Fibroblast of pulmonary artery (primary cell): ENCODE results near the gene TRAIP.

Source experiments
- DNase-seq: peaks from one replicate; pipeline ENCODE4 v3.0.0-alpha.2; 2010; ENCODE audit warnings: low read depth
- H3K4me3 ChIP-seq: replicated peaks from 2 replicates; pipeline ENCODE4 v1.5.1; 2011; ENCODE audit warnings: low read depth, mild to moderate bottlenecking, control low read depth, low read length, moderate library complexity
- TF ChIP-seq, protein P1 (sequence below): IDR thresholded peaks from 2 replicates; pipeline ENCODE4 v1.5.1; 2011; ENCODE audit warnings: mild to moderate bottlenecking, control low read depth, low read length, inconsistent platforms; ENCODE audit errors: missing control alignments

The TRAIP gene

GRCh38 chr3:49794926-49795905 is 61.1 kb downstream of the TRAIP start:
- no peak for DNase-seq
- no peak overlapping the region for H3K4me3 ChIP-seq
- TF ChIP-seq, protein P1, sequence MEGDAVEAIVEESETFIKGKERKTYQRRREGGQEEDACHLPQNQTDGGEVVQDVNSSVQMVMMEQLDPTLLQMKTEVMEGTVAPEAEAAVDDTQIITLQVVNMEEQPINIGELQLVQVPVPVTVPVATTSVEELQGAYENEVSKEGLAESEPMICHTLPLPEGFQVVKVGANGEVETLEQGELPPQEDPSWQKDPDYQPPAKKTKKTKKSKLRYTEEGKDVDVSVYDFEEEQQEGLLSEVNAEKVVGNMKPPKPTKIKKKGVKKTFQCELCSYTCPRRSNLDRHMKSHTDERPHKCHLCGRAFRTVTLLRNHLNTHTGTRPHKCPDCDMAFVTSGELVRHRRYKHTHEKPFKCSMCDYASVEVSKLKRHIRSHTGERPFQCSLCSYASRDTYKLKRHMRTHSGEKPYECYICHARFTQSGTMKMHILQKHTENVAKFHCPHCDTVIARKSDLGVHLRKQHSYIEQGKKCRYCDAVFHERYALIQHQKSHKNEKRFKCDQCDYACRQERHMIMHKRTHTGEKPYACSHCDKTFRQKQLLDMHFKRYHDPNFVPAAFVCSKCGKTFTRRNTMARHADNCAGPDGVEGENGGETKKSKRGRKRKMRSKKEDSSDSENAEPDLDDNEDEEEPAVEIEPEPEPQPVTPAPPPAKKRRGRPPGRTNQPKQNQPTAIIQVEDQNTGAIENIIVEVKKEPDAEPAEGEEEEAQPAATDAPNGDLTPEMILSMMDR: no peak

- no peak overlapping the region for H3K4me3 ChIP-seq
- TF ChIP-seq, protein P1: no peak
- no peak for DNase-seq
These were observed 61.9 kb downstream of the TRAIP start for GRCh38 chr3:49794431-49794830.

DNA sequence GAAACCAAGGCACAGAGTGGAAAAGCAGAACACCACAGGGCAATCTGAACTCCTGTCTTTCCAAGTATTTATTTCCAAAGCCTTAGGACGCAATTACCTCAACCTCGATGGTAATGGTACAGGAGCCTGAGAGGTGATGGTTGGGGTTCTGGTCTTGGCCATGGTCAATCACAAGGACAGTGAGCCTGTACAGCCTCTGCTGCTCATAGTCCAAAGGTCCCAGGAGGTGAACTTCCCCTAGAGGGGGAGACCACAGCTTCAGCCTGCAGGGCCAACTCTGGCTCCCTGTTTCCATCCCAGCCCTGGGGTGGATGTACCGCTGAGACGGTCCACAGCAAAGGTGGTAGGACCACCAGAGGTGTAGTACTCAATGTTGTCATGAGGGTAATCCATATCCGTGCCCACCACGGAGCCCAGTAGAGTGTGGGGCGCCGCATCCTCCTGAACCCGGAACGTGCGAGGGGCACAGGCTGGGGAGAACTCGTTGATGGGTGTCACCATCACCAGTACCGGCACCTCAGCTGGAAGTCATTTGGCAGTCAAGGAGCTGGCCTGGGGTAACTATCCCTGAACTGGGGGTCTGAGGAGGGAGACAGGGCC is 62.8 kb downstream of the TRAIP start:
- no peak overlapping the region for H3K4me3 ChIP-seq
- TF ChIP-seq, protein P1: no peak
- DNase-seq: no peak

DNA sequence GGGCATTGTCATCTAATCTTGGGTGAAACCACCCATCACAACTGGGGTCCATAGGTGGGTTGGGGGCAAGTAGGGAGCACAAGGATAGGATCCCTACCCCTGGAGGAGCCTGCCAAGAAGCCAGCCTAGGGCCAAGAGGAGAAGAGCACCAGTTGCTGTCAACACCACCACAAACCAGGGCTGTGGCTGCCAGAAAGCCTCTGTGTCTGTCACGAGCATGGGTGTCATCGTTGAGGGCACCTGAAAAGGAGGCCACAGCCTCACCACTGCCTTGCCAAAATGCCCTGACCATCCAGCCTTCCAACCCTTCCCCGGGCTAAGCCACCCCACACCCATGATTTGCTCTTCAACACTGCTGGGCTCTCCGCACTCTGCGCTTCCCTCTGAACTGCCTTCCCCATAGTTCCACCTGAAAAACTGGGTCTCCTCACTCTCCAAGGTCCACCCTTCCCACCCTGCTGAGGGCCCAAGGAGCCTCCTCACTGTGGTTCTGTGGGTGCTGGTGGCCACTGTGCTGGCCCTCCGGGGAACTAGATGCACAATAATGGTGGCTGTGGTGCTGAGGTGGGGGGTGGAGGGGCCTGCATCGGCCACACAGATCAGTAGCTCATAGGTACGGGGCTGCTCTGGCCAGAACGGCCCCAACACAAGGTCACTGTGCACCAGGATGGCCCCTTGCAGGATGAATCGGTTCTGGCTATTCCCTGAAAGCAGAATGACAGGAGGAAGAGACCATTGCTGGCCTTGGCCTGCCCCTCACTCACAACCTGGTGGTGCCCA is 63.8 kb downstream of the TRAIP start:
- TF ChIP-seq, protein P1: no peak
- no peak overlapping the region for H3K4me3 ChIP-seq
- no peak for DNase-seq

DNA sequence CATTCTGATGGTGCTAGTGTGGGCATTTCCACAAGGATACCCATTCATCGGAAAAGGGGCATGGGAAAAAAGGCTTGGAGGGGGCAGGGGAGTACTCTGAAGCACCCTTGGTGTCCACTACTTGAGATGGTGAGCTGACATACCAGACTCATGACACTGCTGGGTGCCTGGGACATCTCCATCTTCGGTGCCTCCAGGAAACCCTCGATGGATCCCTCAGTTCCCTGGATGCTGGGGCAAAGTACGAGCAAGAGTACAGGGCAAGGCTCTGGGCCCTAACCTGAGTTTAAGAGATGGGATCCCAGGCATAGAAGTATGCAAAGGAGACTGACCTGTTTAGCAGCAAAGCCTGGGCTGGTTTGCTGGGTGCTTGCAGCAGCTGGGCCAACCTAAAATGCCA is 64.8 kb downstream of the TRAIP start:
- no peak for DNase-seq
- H3K4me3 ChIP-seq: no peak overlapping the region
- TF ChIP-seq, protein P1: no peak

DNA sequence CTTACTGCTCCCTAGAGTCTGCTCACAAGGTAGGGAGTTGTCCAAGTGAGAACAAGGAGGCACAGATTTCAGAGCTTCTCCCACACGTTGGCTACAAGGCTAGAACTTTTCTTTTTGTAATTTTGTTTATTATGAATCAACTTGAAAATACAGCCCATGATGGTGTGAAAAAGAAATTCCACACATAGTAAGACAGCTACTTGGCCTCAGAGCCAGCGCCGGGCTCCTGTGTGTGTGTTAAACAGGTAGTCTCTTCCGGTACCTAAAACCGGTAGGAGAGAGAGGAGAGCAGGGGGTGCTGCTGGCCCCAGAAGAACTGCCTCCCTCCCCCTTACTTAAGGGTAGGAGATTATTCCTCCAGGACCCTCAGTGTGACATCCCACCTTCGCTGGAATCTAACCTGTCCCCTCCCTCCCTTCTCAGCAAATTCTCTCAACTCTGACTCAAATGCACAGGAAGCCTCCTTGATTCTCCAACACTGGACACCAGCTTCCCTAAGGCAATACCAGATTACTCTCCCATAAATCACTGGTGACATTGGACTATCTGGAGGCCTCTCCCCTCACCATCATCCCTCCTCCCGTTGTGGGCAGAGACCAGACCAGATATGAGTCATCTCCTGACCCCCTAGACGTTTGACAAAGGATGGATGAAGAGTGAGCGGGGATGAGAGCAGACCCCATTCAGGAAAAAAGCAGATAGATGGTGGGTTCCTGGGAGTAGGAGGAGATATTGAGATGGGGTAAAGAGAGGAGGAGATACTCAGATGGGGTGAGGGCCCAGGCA is 65.5 kb downstream of the TRAIP start:
- no peak for DNase-seq
- TF ChIP-seq, protein P1: no peak
- no peak overlapping the region for H3K4me3 ChIP-seq
